ENCODE results near the gene CSH2.

Gene CSH2

GRCh38 chr17:63855185-63855584, 18.3 kb downstream of the CSH2 start:
- DNase-seq (ENCODE audit: low spot score) = no peak

- no peak for DNase-seq (ENCODE audit: low spot score)
These were observed 18.8 kb downstream of the CSH2 start for GRCh38 chr17:63854709-63855108.

GRCh38 chr17:63853260-63853659, 20.2 kb downstream of the CSH2 start:
- no peak for DNase-seq (ENCODE audit: low spot score)

GRCh38 chr17:63850401-63850800, 23.1 kb downstream of the CSH2 start:
- no peak for DNase-seq (ENCODE audit: low spot score)

- DNase-seq (ENCODE audit: low spot score) = peak; percentile 96
These were observed 24.4 kb downstream of the CSH2 start for GRCh38 chr17:63848834-63849689.

GRCh38 chr17:63847525-63848249, 25.8 kb downstream of the CSH2 start:
- no peak for DNase-seq (ENCODE audit: low spot score)

GRCh38 chr17:63845509-63845908, 28.0 kb downstream of the CSH2 start:
- DNase-seq (ENCODE audit: low spot score) = no peak

- DNase-seq (ENCODE audit: low spot score) = no peak
These were observed 29.4 kb downstream of the CSH2 start for GRCh38 chr17:63843910-63844677.

- DNase-seq (ENCODE audit: low spot score) = peak; percentile 78
These were observed 30.0 kb downstream of the CSH2 start for GRCh38 chr17:63843387-63843888.

- DNase-seq (ENCODE audit: low spot score) = peak; percentile 98
These were observed 30.7 kb downstream of the CSH2 start, which contains the start of gene SMARCD2 for GRCh38 chr17:63842540-63843386. TSS of gene SMARCD2 (minus strand) at chr17:63842685. CDS start at chr17:63842674, 11 bp downstream.

- DNase-seq (ENCODE audit: low spot score) = no peak
These were observed 31.3 kb downstream of the CSH2 start for GRCh38 chr17:63842173-63842539.

- peak; percentile 42 for DNase-seq (ENCODE audit: low spot score)
These were observed 31.9 kb downstream of the CSH2 start for GRCh38 chr17:63841350-63842172.

GRCh38 chr17:63840591-63841349, 32.7 kb downstream of the CSH2 start:
- DNase-seq (ENCODE audit: low spot score) = peak; percentile 28

- DNase-seq (ENCODE audit: low spot score) = peak; percentile 82
These were observed 34.8 kb downstream of the CSH2 start for GRCh38 chr17:63838631-63839171.

GRCh38 chr17:63837962-63838600, 35.4 kb downstream of the CSH2 start:
- no peak for DNase-seq (ENCODE audit: low spot score)

- no peak for DNase-seq (ENCODE audit: low spot score)
These were observed 36.0 kb downstream of the CSH2 start for GRCh38 chr17:63837480-63837879.

- DNase-seq (ENCODE audit: low spot score) = no peak
These were observed 36.7 kb downstream of the CSH2 start for GRCh38 chr17:63836811-63837210.

GRCh38 chr17:63835167-63835720, 38.2 kb downstream of the CSH2 start:
- no peak for DNase-seq (ENCODE audit: low spot score)
